Measurements from ENCODE around the gene PRPSAP1.

Gene PRPSAP1

DNA sequence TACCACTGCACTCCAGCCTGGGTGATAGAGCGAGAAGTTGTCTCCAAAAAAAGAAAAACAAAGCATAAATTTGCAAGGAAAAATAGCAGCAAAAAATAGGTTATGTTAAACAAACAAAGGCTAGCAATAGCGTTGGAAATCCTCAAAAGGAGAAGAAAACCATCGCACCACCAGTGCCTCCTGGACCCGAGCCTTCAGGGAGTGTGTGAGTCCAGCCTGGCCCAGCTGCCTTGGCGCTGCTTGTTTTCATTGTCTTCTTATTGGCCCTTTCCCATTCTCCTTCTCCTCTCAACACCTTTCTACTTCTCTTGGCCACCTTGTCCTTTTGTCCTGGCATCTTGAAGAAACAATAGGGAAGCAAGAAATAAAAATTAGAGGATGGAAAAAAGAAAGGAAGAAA, 93.0 kb downstream of the PRPSAP1 start:
- H3K4me2 ChIP-seq = peak overlapping the region; percentile 82
- TF ChIP-seq Cebpa-rat (IDR thresholded peaks at IDR 0.05) = no peak; the same call in 1 of the 2 replicates
- no peak overlapping the region; the same call in 1 of the 2 replicates for H3K4me3 ChIP-seq
- H3K9ac ChIP-seq = peak overlapping the region; percentile 9; the same call in 1 of the 2 replicates
- no peaks in the 10 kb centered on the region for H3K27me3 ChIP-seq
- no peaks in the 10 kb centered on the region for H3K36me3 ChIP-seq
- peak overlapping the region; percentile 84 for H3K27ac ChIP-seq
- peaks cover 76% of the 10 kb centered on the region for H3K4me1 ChIP-seq
- no peaks in the 10 kb centered on the region for H4K20me1 ChIP-seq
- H3K9me3 ChIP-seq = peaks cover 5% of the 10 kb centered on the region; the same call in 1 of the 2 replicates

DNA sequence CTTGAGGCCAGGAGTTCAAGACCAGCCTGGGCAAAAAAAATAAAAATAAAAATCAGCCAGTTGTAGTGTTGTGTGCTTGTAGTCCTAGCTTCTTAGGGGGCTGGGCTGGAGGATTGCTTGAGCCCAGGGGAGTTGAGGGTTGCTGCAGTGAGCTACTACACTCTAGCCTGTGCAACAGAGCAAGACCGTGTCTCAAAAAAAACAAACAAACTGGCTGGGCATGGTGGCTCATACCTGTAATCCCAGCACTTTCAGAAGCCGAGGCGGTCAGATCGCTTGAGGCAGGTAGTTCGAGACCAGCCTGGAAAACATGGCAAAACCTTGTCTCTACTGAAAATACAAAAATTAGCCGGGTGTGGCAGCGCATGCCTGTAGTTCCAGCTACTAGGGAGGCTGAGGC, 93.5 kb downstream of the PRPSAP1 start:
- H3K9me3 ChIP-seq = peaks cover 5% of the 10 kb centered on the region; the same call in 1 of the 2 replicates
- H3K27me3 ChIP-seq = no peaks in the 10 kb centered on the region
- no peak overlapping the region; the same call in 1 of the 2 replicates for H3K4me3 ChIP-seq
- H3K36me3 ChIP-seq = no peaks in the 10 kb centered on the region
- peak overlapping the region; percentile 84 for H3K27ac ChIP-seq
- no peaks in the 10 kb centered on the region for H4K20me1 ChIP-seq
- H3K4me2 ChIP-seq = peak overlapping the region; percentile 82
- peaks cover 76% of the 10 kb centered on the region for H3K4me1 ChIP-seq
- peak overlapping the region; percentile 9; the same call in 1 of the 2 replicates for H3K9ac ChIP-seq
- no peak; the same call in 1 of the 2 replicates for TF ChIP-seq Cebpa-rat (IDR thresholded peaks at IDR 0.05)
